ENCODE results near the gene KRTAP12-4. TPM values are rescaled to one million over a fixed set of nuclear protein-coding genes. Genes with fewer than 3 reads are reported as not detected.
"Not testable (repeated sequence)": the region's sequence is repeated elsewhere in the genome, so short reads cannot be mapped to it uniquely, and the experiment has no call there.

Gene KRTAP12-4
- total and polyA plus RNA-seq, 2 donors from 2014 or later = not detected

- H3K4me1 ChIP-seq (ENCODE audit: control insufficient read depth in 2 of 3, insufficient read depth in 2 of 3, low read depth in 1 of 3, low read length in 3 of 3); FAIRE-seq; H3K4me3 ChIP-seq (ENCODE audit: low read length in 3 of 3); H3K9me3 ChIP-seq (ENCODE audit: control insufficient read depth in 2 of 3, insufficient read depth in 1 of 3, low read length in 3 of 3); H3K9ac ChIP-seq (ENCODE audit: low read length in 3 of 3); H3K27me3 ChIP-seq (ENCODE audit: control insufficient read depth, insufficient read depth, low read length); DNase-seq; H3K36me3 ChIP-seq (ENCODE audit: control insufficient read depth in 2 of 3, insufficient read depth in 3 of 3, low read length in 3 of 3); H3K27ac ChIP-seq (ENCODE audit: low read depth in 2 of 2, low read length in 2 of 2); intact Hi-C loops (cut with DNase I): not testable (repeated sequence)
Measured at GRCh38 chr21:44637851-44638348, 16.6 kb downstream of the KRTAP12-4 start.

GRCh38 chr21:44637018-44637850, 17.2 kb downstream of the KRTAP12-4 start, which contains the start of gene KRTAP10-10:
Gene KRTAP10-10 (plus strand): TSS chr21:44637356. CDS start chr21:44637418, 62 bp downstream.
- no peaks in the 10 kb centered on the region for H3K4me1 ChIP-seq (ENCODE audit: control insufficient read depth in 2 of 3, insufficient read depth in 2 of 3, low read depth in 1 of 3, low read length in 3 of 3)
- FAIRE-seq (no peak), DNase-seq (peak in 3 of 5 donors; percentile 9 to 74 (median 14))
- intact Hi-C loops (cut with DNase I) = no loop called here
- H3K36me3 ChIP-seq (ENCODE audit: control insufficient read depth in 2 of 3, insufficient read depth in 3 of 3, low read length in 3 of 3) = no peaks in the 10 kb centered on the region
- H3K9ac ChIP-seq (ENCODE audit: low read length in 3 of 3) = no peak within 1 kb of the TSS
- no peak within 1 kb of the TSS for H3K27ac ChIP-seq (ENCODE audit: low read depth in 2 of 2, low read length in 2 of 2)
- peaks cover 0 to 8% (median 2%) of the 10 kb centered on the region in 3 donors for H3K9me3 ChIP-seq (ENCODE audit: control insufficient read depth in 2 of 3, insufficient read depth in 1 of 3, low read length in 3 of 3)
- no peaks in the 10 kb centered on the region for H3K27me3 ChIP-seq (ENCODE audit: control insufficient read depth, insufficient read depth, low read length)
- no peak within 1 kb of the TSS for H3K4me3 ChIP-seq (ENCODE audit: low read length in 3 of 3)
- no peak for TF ChIP-seq CTCF (IDR thresholded peaks at IDR 0.05; ENCODE audit: borderline replicate concordance, extremely low read depth, insufficient read depth)

GRCh38 chr21:44636209-44637017, 18.0 kb downstream of the KRTAP12-4 start:
- Histone ChIP-seq H3K9ac (ENCODE audit: low read length in 3 of 3) (no peak overlapping the region), H3K27ac (ENCODE audit: low read depth in 2 of 2, low read length in 2 of 2) (no peak overlapping the region), H3K4me3 (ENCODE audit: low read length in 3 of 3) (no peak overlapping the region), H3K9me3 (ENCODE audit: control insufficient read depth in 2 of 3, insufficient read depth in 1 of 3, low read length in 3 of 3) (peaks cover 0 to 8% (median 2%) of the 10 kb centered on the region in 3 donors), H3K27me3 (ENCODE audit: control insufficient read depth, insufficient read depth, low read length) (no peaks in the 10 kb centered on the region), H3K4me1 (ENCODE audit: control insufficient read depth in 2 of 3, insufficient read depth in 2 of 3, low read depth in 1 of 3, low read length in 3 of 3) (no peaks in the 10 kb centered on the region), H3K36me3 (ENCODE audit: control insufficient read depth in 2 of 3, insufficient read depth in 3 of 3, low read length in 3 of 3) (no peaks in the 10 kb centered on the region)
- FAIRE-seq (no peak), DNase-seq (peak in 1 of 5 donors; percentile 45)
- TF ChIP-seq CTCF (IDR thresholded peaks at IDR 0.05; ENCODE audit: borderline replicate concordance, extremely low read depth, insufficient read depth) = no peak
- intact Hi-C loops (cut with DNase I) = no loop called here

- Histone ChIP-seq H3K27ac (ENCODE audit: low read depth in 2 of 2, low read length in 2 of 2) (no peak overlapping the region), H3K9ac (ENCODE audit: low read length in 3 of 3) (no peak overlapping the region), H3K36me3 (ENCODE audit: control insufficient read depth in 2 of 3, insufficient read depth in 3 of 3, low read length in 3 of 3) (no peaks in the 10 kb centered on the region), H3K4me1 (ENCODE audit: control insufficient read depth in 2 of 3, insufficient read depth in 2 of 3, low read depth in 1 of 3, low read length in 3 of 3) (no peaks in the 10 kb centered on the region), H3K27me3 (ENCODE audit: control insufficient read depth, insufficient read depth, low read length) (no peaks in the 10 kb centered on the region), H3K4me3 (ENCODE audit: low read length in 3 of 3) (no peak overlapping the region), H3K9me3 (ENCODE audit: control insufficient read depth in 2 of 3, insufficient read depth in 1 of 3, low read length in 3 of 3) (peaks cover 0 to 3% (median 2%) of the 10 kb centered on the region in 3 donors)
- no peak for DNase-seq
- no peak for FAIRE-seq
- no peak for TF ChIP-seq CTCF (IDR thresholded peaks at IDR 0.05; ENCODE audit: borderline replicate concordance, extremely low read depth, insufficient read depth)
- intact Hi-C loops (cut with DNase I) = no loop called here
Measured at GRCh38 chr21:44632067-44632466, 22.4 kb downstream of the KRTAP12-4 start.

Data from kidney (tissue), 14 donors.